Caco-2 (cell line): ENCODE results near the gene OTULIN. TPM values are rescaled to one million over a fixed set of nuclear protein-coding genes. Genes with fewer than 3 reads are reported as not detected.

Source experiments
- BruUV-seq: library from RNA; stranded (reverse); fragments of 400-500 nt; replicated peaks from 2 replicates; lab custom pipeline; 2021; lab: Mats Ljungman, UMichigan
- CTCF ChIA-PET: fragments of 300-600 bp; sonication (Branson Sonifier 250); formaldehyde crosslinking; loops from one replicate; lab custom pipeline; 2022; ENCODE audit warnings: antibody characterized with exemption; lab: Charles Lee
- POLR2A ChIA-PET: fragments of 300-600 bp; sonication (Branson Sonifier 250); formaldehyde crosslinking; loops from one replicate; lab custom pipeline; 2022; ENCODE audit warnings: antibody characterized with exemption; lab: Charles Lee
- DNase-seq, 2 experiments: peaks; one replicate each; pipeline versions ENCODE4 v3.0.0 to v3.0.0-alpha.2; 2020 to 2022
- H3K27me3 ChIP-seq: replicated peaks from 2 replicates; pipeline ENCODE4 v1.6.0; 2011; ENCODE audit warnings: low read length; ENCODE audit not compliant: control insufficient read depth, insufficient read depth
- H3K36me3 ChIP-seq: 2 replicates; pipeline ENCODE4 v1.5.1; 2011; ENCODE audit warnings: low read length; ENCODE audit not compliant: control insufficient read depth, insufficient read depth
- H3K4me1 ChIP-seq: fragments of 250-450 bp; sonication (Bioruptor Pico); 2 replicates; pipeline ENCODE4 v1.5.1; 2020; ENCODE audit warnings: mild to moderate bottlenecking
- H3K4me3 ChIP-seq: 2 replicates; pipeline ENCODE4 v1.5.1; 2011; ENCODE audit warnings: low read depth, mild to moderate bottlenecking, control low read depth, low read length
- H3K9me3 ChIP-seq: fragments of 250-450 bp; sonication (Bioruptor Pico); 2 replicates; pipeline ENCODE4 v1.5.1; 2020; ENCODE audit warnings: mild to moderate bottlenecking, moderate library complexity
- H3K27ac Mint-ChIP-seq: one replicate; pipeline ENCODE4 v1.8.0; 2022; ENCODE audit warnings: mixed read lengths; ENCODE audit not compliant: unreplicated experiment
- H3K27me3 Mint-ChIP-seq: one replicate; pipeline ENCODE4 v1.8.0; 2022; ENCODE audit warnings: mixed read lengths; ENCODE audit not compliant: insufficient read depth, unreplicated experiment
- H3K36me3 Mint-ChIP-seq: one replicate; pipeline ENCODE4 v1.8.0; 2022; ENCODE audit warnings: mild to moderate bottlenecking, mixed read lengths; ENCODE audit not compliant: insufficient read depth, unreplicated experiment
- H3K4me1 Mint-ChIP-seq: one replicate; pipeline ENCODE4 v1.8.0; 2022; ENCODE audit warnings: low read depth, mixed read lengths; ENCODE audit not compliant: unreplicated experiment
- H3K4me3 Mint-ChIP-seq: one replicate; pipeline ENCODE4 v1.8.0; 2022; ENCODE audit warnings: mild to moderate bottlenecking, moderate library complexity, mixed read lengths; ENCODE audit not compliant: unreplicated experiment
- H3K9me3 Mint-ChIP-seq: one replicate; pipeline ENCODE4 v1.8.0; 2022; ENCODE audit warnings: mixed read lengths; ENCODE audit not compliant: unreplicated experiment
- intact Hi-C: fragments of 100-400 bp; cut with micrococcal nuclease; formaldehyde crosslinking; loops from one replicate; pipeline ENCODE4 v1.10.0; 2022; ENCODE audit not compliant: unreplicated experiment
- total RNA-seq: library from RNA; stranded (reverse); gene quantifications from 2 replicates; pipeline ENCODE4 v1.2.3, GENCODE V29; 2022
- TF ChIP-seq, protein P1 (sequence below), 2 experiments: fragments of 200-600 bp in 1 of 2; IDR thresholded peaks; 1 replicate in 1 of 2; 2 replicates in 1 of 2; pipeline versions ENCODE4 v1.5.1 to v1.8.0; 2011 to 2022; ENCODE audit warnings: antibody characterized with exemption in 1 of 2, control low read depth in 1 of 2, inconsistent platforms in 1 of 2, low read depth in 1 of 2, low read length in 1 of 2, mild to moderate bottlenecking in 1 of 2, moderate library complexity in 1 of 2; ENCODE audit not compliant: insufficient read depth in 1 of 2, severe bottlenecking in 1 of 2, unreplicated experiment in 1 of 2

Gene OTULIN
- total RNA-seq, 1 experiment from 2014 or later = 42.6 TPM

- ChIA-PET CTCF (no interaction called here), POLR2A (no interaction called here)
- Mint-ChIP-seq H3K36me3 (no peaks in the 10 kb centered on the region), H3K27me3 (no peaks in the 10 kb centered on the region), H3K27ac (no peak overlapping the region), H3K4me1 (no peaks in the 10 kb centered on the region), H3K9me3 (no peaks in the 10 kb centered on the region), H3K4me3 (no peak overlapping the region)
- H3K4me1 ChIP-seq = no peaks in the 10 kb centered on the region
- BruUV-seq = no TSS peak
- TF ChIP-seq, protein P1, sequence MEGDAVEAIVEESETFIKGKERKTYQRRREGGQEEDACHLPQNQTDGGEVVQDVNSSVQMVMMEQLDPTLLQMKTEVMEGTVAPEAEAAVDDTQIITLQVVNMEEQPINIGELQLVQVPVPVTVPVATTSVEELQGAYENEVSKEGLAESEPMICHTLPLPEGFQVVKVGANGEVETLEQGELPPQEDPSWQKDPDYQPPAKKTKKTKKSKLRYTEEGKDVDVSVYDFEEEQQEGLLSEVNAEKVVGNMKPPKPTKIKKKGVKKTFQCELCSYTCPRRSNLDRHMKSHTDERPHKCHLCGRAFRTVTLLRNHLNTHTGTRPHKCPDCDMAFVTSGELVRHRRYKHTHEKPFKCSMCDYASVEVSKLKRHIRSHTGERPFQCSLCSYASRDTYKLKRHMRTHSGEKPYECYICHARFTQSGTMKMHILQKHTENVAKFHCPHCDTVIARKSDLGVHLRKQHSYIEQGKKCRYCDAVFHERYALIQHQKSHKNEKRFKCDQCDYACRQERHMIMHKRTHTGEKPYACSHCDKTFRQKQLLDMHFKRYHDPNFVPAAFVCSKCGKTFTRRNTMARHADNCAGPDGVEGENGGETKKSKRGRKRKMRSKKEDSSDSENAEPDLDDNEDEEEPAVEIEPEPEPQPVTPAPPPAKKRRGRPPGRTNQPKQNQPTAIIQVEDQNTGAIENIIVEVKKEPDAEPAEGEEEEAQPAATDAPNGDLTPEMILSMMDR (IDR thresholded peaks at IDR 0.05; ENCODE audit: insufficient read depth in 1 of 2, low read depth in 1 of 2, low read length in 1 of 2, severe bottlenecking in 1 of 2, unreplicated experiment in 1 of 2) = no peak
- H3K36me3 ChIP-seq = no peaks in the 10 kb centered on the region
- H3K4me3 ChIP-seq = no peak overlapping the region
- intact Hi-C loops = no loop called here
- no peaks in the 10 kb centered on the region for H3K27me3 ChIP-seq
- no peaks in the 10 kb centered on the region for H3K9me3 ChIP-seq
- DNase-seq = no peak
Observed at GRCh38 chr5:14745188-14745563, 80.7 kb downstream of the OTULIN start.

GRCh38 chr5:14745753-14746152 is 81.2 kb downstream of the OTULIN start:
- no peaks in the 10 kb centered on the region for H3K9me3 Mint-ChIP-seq
- Histone ChIP-seq H3K27me3 (no peaks in the 10 kb centered on the region), H3K4me3 (no peak overlapping the region), H3K4me1 (no peaks in the 10 kb centered on the region), H3K9me3 (no peaks in the 10 kb centered on the region), H3K36me3 (no peaks in the 10 kb centered on the region)
- BruUV-seq = no TSS peak
- H3K27ac Mint-ChIP-seq = no peak overlapping the region
- H3K4me1 Mint-ChIP-seq = peaks cover under 1% of the 10 kb centered on the region
- ChIA-PET POLR2A (no interaction called here), CTCF (no interaction called here)
- no peak overlapping the region for H3K4me3 Mint-ChIP-seq
- H3K36me3 Mint-ChIP-seq = no peaks in the 10 kb centered on the region
- intact Hi-C loops = no loop called here
- TF ChIP-seq, protein P1 (IDR thresholded peaks at IDR 0.05; ENCODE audit: insufficient read depth in 1 of 2, low read depth in 1 of 2, low read length in 1 of 2, severe bottlenecking in 1 of 2, unreplicated experiment in 1 of 2) = no peak
- no peak for DNase-seq
- no peaks in the 10 kb centered on the region for H3K27me3 Mint-ChIP-seq

DNA sequence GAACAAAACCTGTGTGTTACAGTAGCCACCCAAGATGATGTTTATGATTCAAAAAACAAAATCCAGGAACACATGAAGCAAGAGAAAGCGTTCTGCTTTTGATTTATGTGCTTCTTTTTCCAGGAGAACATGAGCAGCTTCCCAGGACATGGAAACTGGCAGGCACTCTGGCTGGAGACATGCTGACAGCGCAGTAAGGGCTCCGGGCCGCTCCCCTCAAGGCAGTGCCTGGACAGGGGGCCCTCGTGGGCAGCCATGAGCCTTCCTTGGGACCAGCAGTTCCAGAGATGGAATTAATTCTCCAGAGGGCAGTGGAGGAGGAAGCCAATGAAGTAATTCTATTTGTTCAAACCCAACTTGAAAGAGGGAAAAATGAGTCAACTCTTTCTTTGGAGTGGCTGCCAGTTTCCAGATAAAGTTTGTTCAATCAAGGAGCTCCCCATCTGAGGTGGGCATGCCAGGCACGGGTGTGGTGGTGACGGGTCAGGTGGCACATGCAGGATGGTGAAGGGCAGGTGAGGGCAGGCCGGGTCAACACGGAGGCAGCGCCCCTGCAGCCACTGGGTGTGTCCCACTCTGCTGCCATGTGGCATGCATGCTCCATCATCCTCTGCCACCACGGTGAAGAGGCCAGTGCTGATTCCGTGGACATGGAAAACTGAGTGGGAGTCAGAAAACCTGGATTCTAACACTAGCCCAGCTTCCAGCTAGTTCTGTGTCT is 83.8 kb downstream of the OTULIN start:
- ChIA-PET CTCF (no interaction called here), POLR2A (no interaction called here)
- TF ChIP-seq, protein P1 (IDR thresholded peaks at IDR 0.05; ENCODE audit: insufficient read depth in 1 of 2, low read depth in 1 of 2, low read length in 1 of 2, severe bottlenecking in 1 of 2, unreplicated experiment in 1 of 2) = no peak
- intact Hi-C loops = no loop called here
- H3K9me3 ChIP-seq = no peaks in the 10 kb centered on the region
- no peak overlapping the region for H3K4me3 ChIP-seq
- H3K4me1 ChIP-seq = peaks cover 10% of the 10 kb centered on the region
- Mint-ChIP-seq H3K36me3 (no peaks in the 10 kb centered on the region), H3K9me3 (no peaks in the 10 kb centered on the region), H3K4me3 (no peak overlapping the region), H3K4me1 (peaks cover 17% of the 10 kb centered on the region), H3K27me3 (no peaks in the 10 kb centered on the region), H3K27ac (no peak overlapping the region)
- no peak for DNase-seq
- no TSS peak for BruUV-seq
- H3K27me3 ChIP-seq = no peaks in the 10 kb centered on the region
- H3K36me3 ChIP-seq = no peaks in the 10 kb centered on the region

Other genes with a start within 250 kb of the OTULIN start
- 16.3 and 18.3 TPM in 2 replicates for gene OTULINL, start 82.9 kb upstream of the OTULIN start, total RNA-seq
- 4.7 and 6.3 TPM in 2 replicates for gene ANKH, start 207.1 kb downstream of the OTULIN start, total RNA-seq